Stimulated activated CD4-positive, alpha-beta T cell treated with anti-CD3 and anti-CD28 coated beads, TNF-alpha, amount 100 ng/mL, for 24 hours (primary cell): Measurements from ENCODE around the gene ADORA1.

Experiments
- DNase-seq, 3 experiments: peaks; one replicate each; pipeline ENCODE4 v3.0.0-alpha.2; 2020; ENCODE audit warnings: low read depth in 3 of 3

The ADORA1 gene

DNA sequence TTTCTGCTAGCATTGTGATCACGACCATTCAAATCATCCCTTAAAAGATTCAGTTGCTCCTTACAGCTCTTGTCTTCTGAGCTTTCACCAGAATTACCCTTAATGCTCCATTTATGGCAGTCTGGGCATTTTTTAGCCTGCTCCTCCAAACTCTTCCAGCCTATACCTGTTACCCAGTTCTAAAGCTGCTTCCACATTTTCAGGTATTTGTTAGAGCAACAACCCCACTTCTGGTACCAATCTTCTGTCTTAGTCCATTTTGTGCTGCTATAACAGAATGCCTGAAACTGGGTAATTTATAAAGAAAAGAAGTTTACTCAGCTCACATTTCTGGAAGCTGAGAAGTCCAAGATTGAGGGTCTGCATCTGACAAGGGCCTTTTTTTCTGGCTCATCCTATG is 30.9 kb downstream of the ADORA1 start:
- DNase-seq = no peak

DNA sequence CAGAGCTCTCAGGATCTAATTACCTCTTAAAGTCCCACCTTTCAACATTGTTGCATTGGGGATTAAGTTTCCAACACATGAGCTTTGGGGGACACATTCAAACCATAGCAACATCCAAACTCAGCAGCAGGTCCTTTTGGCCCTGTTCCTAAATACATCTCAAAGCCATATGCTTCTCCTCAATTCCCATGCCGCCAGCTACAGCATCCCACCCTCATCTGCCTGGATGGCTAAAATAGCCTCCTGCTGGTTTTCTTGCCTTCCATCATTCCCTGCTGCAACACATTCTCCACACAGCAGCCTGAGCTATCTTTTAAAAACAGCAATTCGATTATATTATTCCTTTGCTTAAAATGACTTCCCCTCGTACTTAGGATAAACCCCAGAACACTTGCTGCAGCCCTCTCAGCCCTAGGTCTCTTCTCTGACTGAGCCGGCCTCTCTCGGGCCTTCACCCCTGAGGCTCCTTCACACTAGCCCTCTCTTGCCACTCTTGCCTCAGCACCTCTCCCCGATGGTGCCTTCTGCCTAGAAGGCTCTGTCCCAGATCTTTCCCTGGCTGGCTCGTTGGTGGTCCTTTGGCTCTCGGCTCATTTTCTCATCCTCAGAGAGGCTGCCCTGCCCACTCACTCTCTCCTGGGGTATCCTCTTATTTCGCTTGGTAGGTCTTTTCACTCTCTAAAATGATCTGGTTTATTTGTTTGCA is 31.6 kb downstream of the ADORA1 start:
- no peak for DNase-seq

DNA sequence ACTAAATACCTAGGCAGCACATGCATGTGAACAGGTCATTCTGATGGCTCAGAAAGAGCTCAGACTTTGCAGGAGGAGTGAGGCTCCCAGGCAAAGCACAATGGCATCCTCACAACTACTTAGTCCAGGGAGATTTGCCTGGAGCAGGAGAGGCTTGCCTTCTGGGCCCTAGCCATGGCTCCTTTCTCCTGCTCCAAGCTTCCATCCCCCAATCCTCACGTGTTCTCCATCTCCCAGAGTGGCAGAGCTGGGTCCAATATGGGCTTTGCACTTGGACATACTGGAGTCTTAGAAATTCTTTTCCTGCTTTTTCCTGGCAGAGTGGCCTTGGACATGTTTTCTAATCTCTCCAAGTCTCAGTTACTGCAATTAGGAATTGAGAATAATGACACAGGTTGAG is 32.3 kb downstream of the ADORA1 start:
- no peak for DNase-seq

DNA sequence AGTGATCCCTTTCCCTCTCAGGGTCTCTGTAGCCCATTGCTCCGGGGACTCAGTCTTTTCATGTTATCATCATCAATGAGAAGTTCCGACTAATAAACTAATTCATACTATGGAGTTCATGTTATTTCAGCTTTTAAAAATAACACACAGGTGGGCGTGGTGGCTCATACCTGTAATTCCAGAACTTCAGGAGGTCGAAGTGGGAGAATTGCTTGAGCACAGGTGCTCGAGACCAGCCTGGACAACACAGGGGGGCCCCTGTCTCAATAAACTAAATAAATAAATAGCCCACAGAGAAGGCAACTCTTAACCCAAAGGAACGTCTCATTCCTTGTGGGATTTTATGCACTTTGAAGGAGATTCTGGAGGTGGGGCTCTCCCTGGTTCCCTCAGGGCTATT is 33.6 kb downstream of the ADORA1 start:
- no peak for DNase-seq

DNA sequence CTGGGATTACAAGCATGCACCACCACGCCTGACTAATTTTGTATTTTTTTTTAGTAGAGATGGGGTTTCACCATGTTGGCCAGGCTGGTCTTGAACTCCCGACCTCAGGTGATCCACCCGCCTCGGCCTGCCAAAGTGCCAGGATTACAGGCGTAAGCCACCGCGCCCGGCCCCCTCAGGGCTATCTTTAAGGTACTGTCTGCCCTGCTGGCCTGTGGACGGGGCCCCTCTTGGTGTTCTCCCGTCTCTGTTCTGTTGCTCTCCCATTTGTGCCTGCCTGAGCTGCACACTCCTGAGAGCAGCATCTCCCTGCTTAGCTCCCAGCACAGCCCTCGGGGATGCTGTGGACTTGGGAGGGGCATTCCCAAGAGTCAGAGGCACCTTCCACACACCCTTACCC is 34.2 kb downstream of the ADORA1 start:
- DNase-seq = no peak

DNA sequence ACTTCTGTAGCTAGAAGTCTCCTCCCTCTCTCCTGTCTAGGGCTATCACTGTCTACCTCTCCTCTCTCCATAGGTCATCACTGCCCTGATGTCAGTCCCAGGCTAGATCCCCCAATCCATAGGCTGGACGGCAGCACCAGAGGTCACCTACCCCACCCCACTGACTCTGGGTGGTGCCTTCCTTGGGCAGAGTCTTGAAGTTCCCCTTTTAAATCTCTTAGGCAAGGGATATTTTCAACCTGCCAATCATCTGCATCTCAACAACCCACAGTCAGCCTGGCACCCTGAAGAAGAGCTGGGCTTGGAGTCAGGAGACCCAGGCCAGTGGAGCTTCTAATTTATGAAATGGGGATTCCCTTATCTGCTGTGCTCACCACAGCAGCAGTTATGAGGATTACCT is 34.9 kb downstream of the ADORA1 start:
- DNase-seq = no peak

DNA sequence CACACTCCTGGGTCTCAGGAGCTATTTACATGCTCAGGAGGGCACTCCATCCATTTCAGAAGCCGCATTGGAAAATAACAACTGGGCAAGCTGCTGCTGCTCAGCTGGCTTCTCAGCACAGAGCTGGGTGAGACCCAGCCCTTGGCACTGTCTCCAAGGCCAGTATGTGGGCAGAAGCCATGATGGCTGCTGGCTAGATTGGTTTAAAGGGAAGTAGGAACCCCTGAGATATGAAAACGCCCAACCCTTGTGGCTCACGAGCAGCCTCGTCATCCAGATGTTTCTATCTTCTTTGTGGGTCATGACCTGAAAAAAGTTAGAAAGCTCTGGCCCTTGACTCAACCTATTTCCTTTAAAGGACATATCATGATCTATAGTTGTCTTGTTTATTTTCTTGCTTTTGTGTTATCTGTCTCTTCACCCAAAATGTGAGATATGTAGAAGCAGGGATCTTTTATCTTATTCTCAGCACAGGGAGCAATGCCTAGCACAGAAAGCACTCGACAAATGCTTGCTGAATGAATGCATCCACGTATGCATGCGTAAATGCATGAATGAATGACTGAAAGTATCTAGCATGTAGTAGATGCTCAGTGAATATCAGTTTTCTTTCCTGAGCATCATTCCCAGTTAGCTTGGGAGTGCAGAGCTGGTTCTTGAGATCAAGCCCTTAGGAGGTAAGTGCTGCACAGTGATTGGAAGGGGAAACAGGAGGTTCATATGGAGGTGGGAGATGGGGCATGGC is 36.5 kb downstream of the ADORA1 start:
- no peak for DNase-seq

DNA sequence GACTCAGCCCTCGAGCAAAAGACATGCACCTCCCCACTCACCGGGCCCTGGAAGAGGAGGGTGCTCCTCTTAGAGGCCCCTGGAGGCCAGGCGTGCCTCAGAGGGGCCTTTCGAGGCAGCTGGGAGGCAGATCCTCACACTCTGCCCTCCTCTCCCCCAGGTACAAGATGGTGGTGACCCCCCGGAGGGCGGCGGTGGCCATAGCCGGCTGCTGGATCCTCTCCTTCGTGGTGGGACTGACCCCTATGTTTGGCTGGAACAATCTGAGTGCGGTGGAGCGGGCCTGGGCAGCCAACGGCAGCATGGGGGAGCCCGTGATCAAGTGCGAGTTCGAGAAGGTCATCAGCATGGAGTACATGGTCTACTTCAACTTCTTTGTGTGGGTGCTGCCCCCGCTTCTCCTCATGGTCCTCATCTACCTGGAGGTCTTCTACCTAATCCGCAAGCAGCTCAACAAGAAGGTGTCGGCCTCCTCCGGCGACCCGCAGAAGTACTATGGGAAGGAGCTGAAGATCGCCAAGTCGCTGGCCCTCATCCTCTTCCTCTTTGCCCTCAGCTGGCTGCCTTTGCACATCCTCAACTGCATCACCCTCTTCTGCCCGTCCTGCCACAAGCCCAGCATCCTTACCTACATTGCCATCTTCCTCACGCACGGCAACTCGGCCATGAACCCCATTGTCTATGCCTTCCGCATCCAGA is 37.7 kb downstream of the ADORA1 start:
- no peak for DNase-seq

DNA sequence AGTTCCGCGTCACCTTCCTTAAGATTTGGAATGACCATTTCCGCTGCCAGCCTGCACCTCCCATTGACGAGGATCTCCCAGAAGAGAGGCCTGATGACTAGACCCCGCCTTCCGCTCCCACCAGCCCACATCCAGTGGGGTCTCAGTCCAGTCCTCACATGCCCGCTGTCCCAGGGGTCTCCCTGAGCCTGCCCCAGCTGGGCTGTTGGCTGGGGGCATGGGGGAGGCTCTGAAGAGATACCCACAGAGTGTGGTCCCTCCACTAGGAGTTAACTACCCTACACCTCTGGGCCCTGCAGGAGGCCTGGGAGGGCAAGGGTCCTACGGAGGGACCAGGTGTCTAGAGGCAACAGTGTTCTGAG is 38.3 kb downstream of the ADORA1 start:
- no peak for DNase-seq

DNA sequence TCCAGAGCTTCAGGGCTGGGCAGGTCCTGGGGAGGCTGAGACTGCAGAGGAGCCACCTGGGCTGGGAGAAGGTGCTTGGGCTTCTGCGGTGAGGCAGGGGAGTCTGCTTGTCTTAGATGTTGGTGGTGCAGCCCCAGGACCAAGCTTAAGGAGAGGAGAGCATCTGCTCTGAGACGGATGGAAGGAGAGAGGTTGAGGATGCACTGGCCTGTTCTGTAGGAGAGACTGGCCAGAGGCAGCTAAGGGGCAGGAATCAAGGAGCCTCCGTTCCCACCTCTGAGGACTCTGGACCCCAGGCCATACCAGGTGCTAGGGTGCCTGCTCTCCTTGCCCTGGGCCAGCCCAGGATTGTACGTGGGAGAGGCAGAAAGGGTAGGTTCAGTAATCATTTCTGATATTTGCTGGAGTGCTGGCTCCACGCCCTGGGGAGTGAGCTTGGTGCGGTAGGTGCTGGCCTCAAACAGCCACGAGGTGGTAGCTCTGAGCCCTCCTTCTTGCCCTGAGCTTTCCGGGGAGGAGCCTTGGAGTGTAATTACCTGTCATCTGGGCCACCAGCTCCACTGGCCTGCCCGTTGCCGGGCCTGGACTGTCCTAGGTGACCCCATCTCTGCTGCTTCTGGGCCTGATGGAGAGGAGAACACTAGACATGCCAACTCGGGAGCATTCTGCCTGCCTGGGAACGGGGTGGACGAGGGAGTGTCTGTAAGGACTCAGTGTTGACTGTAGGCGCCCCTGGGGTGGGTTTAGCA is 38.8 kb downstream of the ADORA1 start:
- no peak for DNase-seq

DNA sequence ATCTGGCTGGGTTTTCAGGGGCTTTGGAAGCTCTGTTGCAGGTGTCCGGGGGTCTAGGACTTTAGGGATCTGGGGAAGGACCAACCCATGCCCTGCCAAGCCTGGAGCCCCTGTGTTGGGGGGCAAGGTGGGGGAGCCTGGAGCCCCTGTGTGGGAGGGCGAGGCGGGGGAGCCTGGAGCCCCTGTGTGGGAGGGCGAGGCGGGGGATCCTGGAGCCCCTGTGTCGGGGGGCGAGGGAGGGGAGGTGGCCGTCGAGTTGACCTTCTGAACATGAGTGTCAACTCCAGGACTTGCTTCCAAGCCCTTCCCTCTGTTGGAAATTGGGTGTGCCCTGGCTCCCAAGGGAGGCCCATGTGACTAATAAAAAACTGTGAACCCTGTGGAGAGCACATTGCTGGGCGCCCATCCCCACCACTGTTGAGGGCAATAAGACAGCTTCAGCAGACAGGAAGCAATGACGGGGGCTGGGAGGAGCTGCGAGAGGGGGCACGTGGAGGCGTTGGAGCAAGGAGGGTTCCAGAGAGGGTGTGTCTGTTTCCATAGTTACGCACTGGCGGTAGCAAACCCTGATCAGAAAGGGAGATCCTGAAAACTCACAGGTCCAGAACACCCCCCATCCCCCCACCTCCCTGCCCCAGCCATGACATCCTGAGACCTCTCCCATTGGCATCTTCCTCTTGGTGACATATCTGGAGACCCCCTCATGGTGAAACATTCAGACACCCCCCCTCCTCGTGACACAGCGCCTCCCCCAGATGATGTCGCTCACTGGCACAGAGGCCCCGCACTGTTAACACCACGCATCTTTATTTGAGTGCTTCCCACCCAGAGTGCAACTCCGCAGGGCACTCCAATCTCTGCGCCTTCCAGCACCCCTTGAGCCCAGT is 39.7 kb downstream of the ADORA1 start:
- no peak for DNase-seq

DNA sequence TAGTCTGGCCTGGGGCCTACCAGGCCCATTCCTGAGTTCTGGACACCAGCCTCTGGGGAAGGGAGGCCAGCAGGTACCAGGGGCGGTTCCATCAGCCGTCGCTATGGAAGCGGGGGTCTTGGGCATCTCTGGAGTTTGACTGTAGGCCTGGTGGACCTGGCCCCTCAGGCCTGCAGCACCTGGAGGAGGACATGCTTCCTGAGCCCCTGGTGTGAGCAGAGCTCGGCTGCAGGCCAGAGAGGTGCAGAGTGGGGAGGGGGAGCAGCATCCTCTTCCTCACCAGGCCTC is 40.3 kb downstream of the ADORA1 start:
- DNase-seq = no peak

DNA sequence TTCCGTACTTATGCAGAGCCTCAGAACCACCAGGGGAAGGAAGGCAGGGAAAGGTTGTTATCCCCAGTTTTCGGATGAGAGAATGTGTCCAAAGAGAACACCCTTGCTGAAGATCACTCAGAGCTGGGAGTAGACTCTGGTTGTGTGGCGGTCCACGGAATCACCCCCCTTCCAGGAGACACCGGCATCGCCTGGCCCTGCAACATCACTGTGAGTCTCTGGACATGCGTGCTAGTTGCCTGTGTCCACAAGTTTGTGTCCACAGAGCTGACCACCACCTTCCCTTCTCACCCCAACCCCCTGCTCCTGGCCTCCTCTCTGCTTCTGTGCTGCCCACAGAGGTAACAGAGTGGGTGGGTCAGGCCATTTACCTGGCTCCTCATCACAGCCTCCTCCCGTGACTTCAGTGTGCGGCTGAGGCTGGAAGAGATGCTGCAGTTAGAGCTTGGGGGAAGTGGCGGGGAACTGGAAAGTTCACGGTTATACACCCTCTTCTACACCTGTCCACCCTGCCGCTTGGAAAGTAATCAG is 40.8 kb downstream of the ADORA1 start:
- DNase-seq = no peak

DNA sequence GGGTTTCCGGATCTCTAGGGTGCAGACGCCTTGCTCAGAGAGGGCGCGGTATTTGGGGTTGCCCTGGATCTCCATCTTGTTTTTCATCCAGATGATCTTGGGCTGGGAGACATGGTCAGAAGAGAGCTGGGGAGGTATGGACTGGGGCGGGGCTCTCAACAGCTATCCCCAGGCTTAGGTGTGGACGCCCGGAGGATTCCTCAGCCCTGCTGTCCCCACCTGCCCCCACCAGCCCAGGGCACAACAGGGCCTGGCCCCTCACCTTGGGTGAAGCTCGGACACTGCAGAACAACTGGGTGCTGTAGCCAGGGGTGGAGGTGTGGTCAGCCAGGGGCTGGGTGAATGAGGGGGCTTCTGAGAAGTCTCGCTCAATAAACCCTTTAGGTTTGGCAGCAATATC is 41.5 kb downstream of the ADORA1 start:
- DNase-seq = no peak

DNA sequence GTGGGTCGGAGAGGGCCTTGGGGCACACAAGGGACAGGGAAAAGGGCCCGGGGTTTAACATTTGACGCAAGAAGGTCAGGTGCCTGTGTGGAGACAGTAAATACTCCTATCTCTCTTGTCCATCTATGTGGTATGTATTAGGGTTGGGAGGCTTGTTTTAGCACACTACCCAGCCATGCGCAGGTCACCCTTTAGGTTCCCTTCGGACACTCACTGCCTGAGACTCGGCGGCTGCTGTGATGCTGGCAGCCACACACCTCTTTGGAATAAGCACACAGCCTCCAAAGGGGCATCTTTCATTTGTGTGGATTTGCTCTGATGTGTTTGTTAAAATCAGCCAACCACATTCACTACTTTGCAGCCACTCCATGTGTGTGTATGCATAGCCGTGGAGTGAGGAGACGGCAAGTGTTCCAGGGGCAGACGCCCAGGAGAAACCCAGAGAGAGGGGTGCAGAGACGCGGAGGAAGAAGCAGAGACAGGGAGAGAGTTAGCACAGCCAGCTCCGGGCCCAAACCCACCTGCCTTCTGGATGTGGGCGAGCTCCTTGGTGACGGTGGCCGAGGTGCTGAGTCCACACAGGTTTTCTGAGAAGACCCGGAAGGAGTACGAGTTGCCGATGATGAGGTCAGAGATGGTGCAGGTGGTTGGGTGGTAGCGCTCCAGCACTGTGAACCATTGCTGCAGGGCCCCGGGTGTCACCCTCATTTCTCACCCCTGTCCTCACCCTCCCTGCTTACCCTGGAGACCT is 42.4 kb downstream of the ADORA1 start:
- DNase-seq = no peak

DNA sequence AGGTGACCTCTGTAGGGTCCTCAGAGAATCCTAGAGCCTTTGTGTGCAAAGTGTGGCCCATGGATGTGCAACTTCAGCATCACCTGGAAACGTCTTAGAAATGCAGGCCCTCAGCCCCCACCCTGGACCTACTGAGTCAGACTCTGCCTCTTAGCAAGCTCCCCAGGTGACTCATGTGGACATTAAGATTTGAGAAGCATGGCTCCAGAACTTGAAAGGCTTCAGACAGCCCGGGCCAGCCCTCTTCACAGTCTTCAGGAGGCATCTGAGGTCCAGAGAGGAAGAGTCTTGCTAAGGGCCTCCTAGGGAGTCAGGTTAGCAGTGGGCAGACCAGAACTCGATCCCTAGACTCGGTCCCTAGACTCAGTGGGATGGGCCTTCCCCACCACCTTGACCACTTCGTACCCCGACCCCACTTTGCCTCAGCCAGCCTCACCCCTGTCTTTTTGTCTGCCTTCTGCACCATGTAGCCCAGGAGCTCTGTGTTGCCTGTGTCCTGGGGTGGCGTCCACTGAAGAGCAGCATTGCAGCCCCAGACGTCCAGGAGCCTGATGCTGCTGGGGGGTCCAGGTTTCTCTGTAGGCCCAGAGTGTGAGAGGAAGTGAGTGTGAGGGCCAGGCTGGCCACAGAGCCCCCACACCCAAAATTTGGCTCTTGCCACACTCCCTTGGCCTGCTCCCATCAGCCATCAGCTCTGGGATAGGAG is 43.3 kb downstream of the ADORA1 start:
- DNase-seq = no peak

DNA sequence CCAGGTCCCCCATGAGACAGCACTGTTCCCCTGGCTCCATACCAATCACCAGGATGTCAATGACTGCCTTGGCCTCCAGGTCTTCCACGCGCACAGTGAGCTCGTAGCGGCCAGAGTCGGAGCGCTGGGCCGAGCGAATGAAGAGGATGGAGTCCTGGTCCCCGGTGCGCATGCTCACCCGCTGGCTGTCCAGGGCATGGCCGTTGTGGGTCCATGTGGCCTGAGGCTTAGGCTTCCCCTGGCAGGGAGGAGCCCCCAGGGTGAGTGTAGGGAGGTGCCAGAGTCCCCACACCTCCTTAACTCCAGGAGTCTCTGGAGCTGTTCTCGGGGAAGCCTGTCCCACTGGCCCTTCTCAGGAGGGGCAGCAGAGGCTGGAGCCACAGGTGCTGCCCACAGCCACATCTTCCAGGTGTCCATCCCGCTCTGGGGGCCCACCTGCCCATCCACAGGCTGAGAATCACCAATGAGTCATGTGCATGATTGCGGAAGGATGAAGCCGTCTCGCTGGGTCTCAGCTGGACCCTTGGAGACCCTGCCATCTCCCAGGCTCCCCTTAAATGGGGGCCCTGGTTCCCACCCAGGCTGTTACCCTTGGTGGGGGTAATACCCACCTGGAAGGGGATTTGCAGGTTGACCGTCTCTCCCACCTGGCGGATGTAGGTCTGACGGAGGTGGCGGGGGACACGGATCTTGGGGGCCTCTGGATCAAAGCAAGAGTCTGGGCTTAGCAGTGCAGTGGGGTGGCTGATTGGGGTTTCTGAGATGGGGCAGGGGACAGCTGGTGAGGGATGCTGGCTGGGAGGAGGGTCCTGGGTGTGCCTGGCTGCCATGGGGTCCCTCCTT is 44.0 kb downstream of the ADORA1 start:
- no peak for DNase-seq

DNA sequence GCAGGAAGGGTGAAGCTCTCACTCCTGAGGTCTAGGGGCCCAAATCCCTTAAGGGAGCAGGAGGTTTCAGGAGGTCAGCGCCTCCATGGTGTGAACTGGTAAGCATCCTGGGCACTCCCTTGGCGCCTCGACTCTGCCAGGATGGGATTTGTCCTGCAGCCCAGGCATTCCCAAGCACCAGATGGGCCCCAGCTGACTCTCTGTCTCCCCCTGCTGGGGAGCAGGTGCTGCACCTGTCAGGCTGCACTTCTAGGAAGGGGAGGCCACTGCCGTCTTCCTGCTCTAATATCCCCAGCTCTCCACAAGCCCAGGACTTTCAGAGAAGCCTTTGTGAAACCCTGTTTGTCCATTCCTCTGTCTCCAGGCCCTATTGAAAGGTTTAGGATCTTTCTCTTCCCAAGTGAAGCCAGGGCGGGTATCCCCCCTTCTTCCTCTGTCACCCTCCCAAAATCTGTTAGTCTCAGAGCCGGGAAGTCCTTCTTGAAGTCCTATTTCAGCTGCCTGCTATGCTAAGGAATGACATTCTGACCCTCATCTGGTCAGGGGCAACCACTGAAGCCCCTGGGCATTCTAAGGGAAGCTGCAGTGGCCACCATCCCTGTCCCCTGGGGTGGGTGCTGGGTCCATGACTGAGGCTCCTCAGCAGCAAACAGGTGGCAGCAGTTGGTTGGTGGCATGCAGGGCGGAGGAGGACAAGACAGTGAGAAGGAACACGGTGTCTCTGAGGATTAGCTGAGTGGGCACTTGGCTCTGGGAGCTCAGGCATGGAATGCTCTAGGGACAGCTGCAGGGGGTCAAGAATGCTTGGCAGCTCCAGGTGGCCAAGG is 44.9 kb downstream of the ADORA1 start:
- DNase-seq = peak; percentile 6 to 48 (median 14)
